GM12874 (cell line): Measurements from ENCODE around the gene GRIK4.

Source experiments
- TF ChIP-seq, protein P1 (sequence below): IDR thresholded peaks from 2 replicates; pipeline ENCODE4 v1.5.1; 2011; ENCODE audit warnings: low read depth, mild to moderate bottlenecking, control low read depth, low read length, moderate library complexity; ENCODE audit not compliant: insufficient read depth

Gene GRIK4

DNA sequence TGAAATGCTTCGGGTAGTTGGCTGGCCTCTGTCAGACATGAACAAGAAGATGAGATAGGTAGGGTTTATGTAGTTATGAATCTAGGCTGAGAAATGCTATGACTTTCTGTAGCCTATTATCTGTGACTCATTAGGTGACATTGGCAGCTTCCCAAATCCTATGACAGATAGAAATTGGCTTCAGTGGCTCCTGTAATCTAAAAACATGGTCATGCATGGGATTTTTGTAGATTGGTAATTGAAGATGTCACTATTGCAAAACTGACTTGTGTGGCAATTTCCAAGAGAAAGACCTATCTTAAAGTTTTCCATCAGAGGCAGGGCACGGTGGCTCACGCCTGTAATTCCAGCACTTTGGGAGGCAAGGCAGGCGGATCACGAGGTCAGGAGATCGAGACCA is 29.4 kb upstream of the GRIK4 start:
- TF ChIP-seq, protein P1, sequence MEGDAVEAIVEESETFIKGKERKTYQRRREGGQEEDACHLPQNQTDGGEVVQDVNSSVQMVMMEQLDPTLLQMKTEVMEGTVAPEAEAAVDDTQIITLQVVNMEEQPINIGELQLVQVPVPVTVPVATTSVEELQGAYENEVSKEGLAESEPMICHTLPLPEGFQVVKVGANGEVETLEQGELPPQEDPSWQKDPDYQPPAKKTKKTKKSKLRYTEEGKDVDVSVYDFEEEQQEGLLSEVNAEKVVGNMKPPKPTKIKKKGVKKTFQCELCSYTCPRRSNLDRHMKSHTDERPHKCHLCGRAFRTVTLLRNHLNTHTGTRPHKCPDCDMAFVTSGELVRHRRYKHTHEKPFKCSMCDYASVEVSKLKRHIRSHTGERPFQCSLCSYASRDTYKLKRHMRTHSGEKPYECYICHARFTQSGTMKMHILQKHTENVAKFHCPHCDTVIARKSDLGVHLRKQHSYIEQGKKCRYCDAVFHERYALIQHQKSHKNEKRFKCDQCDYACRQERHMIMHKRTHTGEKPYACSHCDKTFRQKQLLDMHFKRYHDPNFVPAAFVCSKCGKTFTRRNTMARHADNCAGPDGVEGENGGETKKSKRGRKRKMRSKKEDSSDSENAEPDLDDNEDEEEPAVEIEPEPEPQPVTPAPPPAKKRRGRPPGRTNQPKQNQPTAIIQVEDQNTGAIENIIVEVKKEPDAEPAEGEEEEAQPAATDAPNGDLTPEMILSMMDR = no peak

DNA sequence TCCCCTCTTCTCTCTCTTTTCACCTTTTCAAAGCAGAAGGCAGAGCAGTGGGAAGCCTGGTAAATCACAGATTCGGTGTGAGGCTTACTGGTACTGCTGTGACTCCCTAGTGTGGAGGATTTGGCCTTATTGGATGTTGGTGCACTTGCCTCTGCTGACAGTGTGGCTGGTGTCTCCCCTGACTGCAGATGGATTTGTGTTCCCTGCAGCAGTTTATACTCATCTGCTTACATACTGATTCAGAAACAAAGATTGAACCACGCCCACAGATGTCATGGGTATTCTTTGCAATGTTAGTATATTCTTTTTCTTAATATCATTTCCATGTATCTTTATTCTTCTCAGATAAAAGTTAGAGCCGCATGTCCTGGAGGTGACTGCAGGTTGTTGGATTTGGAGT is 26.8 kb upstream of the GRIK4 start:
- TF ChIP-seq, protein P1 = no peak

DNA sequence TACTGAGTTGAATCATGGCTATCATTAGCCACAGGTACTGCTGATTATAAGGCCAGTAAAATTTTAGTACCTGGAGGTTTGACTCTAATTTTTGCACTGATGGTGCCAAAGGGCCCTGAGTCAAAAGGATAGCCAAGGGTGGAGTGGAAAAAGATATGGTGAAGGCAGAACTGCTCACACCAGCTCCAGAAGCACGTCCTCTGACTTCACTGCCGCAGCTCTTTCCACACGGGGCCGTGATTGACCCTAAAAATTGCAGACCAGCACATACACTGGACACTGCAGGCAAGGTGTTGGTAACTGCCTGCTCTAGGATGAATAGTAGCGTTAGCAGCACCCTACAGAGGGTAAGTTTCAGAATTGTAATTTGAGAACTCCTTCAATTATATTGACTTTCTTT is 25.4 kb upstream of the GRIK4 start:
- TF ChIP-seq, protein P1 = no peak

- TF ChIP-seq, protein P1 = no peak
Measured at GRCh38 chr11:120489799-120490198, 21.7 kb upstream of the GRIK4 start.

DNA sequence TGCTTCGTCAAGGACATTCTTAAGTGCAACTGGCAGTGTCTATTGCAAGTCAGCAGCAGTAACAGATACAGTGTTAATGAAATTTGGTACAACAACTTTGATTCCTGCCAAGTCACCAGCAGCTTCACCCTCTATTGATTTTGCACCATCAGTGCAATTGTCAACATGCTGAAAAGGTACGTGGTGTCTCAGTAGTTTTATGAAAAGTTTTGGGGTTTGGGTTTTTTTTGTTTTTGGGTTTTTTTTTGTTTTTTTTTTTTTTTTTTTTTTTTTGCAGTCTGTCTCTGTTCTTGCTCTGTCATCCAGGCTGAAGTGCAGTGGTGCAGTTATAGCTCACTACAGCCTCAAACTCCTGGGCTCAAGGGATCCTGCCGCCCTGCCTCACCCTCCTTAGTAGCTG is 19.1 kb upstream of the GRIK4 start:
- TF ChIP-seq, protein P1 = no peak

DNA sequence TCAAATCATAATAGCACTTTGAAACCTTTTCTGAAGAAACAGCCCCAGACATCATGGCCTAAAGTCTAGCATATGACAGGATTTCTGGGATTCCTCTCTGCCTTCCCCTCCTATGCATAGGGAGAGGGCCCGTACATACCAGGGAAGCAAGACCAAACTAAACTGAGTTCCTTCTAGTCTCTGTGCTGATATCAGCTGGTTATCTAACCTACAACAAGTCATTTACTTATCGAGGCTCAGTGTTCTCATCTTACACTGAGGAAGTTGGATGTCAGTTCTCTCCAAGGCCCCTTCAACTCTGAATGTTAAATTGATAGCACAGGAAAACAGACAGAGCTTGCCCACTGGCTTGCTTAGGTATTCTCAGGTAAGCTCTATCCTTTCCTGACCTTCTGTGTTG is 17.0 kb upstream of the GRIK4 start:
- TF ChIP-seq, protein P1 = no peak

DNA sequence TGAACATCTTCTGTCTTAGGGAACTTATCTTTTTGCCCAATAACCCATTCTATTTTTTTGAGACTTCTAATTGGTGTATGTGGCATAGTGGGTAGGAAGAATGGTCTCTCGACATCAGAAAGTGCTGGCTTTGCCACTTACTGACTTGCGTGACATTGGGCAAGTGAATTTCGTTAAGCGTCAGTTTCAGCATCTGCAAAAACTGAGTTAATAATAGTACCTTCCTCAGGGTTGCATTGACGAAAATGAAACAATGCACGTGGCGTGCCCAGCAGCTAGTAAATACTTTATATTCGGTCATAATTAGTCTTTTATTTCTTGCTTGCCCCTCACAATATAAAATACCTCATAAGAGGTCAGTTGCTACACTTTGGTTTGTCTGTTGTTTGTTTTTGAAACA is 12.5 kb upstream of the GRIK4 start:
- TF ChIP-seq, protein P1 = no peak

GRCh38 chr11:120499859-120500258 is 11.7 kb upstream of the GRIK4 start:
- TF ChIP-seq, protein P1 = no peak
